GM20000 (cell line): ENCODE results near the gene TBX1.

Experiments
- DNase-seq: peaks from one replicate; pipeline ENCODE4 v3.0.0; 2012; ENCODE audit warnings: low spot score
- CTCF ChIP-seq: IDR thresholded peaks from 2 replicates; pipeline ENCODE4 v1.5.1; 2012; ENCODE audit warnings: mild to moderate bottlenecking, control low read depth; ENCODE audit errors: extremely low read depth, missing control alignments

The TBX1 gene

GRCh38 chr22:19735665-19736510 lies 24.7 kb upstream of the TBX1 start:
- no peak for DNase-seq
- TF ChIP-seq CTCF, result no peak

DNA sequence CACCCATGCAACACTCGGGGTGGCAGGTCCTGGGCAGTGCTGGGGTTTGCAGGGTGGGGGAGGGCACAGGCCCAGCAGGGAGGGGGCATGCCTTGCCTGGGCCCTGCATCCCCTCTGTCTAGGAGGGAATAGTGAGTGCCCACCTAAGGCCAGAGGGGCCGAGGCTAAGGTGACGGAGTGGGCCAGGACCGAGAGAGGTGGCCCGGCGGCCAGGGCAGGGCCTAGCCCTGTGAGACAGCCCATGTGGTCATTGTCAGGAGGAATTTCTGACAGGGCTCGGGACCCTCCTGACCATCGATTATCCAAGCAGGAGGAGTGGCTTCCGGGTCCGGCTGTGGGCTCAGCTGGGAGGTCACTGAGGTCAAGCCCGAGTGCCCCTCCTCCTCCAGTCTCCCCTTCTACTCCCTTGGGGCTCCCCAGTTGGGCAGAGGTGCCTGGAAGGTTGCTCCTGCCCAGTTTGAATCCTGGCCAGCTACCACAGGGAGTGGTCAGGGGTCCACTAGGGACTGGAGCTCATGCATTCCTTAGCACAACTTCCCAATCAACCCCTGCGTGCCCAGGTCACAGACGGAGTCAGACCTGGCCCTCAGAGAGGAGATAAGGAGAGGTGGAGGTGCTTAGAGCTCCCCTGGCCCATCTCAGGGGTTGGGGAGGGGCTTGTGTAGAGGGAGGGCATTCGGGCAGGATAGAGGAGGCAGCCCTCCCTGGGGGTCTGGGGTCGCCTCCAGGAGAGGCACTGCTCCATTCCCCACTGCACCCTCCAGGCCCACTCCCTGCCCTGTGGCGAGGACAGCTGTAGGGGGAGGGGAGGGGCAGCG lies 22.5 kb upstream of the TBX1 start:
- no peak for TF ChIP-seq CTCF
- no peak for DNase-seq

- TF ChIP-seq CTCF, result no peak
- DNase-seq, result no peak
Observed at GRCh38 chr22:19738664-19739447, 21.7 kb upstream of the TBX1 start.

DNA sequence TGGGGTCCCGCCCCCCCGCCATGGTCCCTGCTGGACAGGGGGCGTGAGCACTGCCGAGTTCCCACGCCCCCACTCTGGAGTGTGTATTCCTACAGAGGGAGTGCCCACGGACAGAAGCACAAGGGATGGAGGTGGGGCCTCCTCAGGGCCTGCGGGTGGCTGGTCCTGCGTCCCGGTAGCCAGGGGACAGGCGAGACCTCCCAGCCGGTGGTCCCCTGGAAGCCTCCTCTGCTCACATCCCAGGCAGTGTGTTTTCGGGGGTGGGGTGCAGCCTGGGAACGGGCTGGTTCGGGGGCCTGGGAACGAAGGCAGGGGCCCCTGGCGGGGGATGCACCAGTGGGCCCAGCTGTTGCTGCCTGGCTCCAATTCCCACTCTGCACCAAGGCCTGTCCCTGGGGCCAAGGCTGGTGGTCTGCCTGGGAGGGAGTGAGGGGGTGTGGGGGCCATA lies 21.1 kb upstream of the TBX1 start:
- TF ChIP-seq CTCF, result no peak
- no peak for DNase-seq

- TF ChIP-seq CTCF, result no peak
- DNase-seq, result no peak
Observed at GRCh38 chr22:19739911-19740449, 20.6 kb upstream of the TBX1 start.

DNA sequence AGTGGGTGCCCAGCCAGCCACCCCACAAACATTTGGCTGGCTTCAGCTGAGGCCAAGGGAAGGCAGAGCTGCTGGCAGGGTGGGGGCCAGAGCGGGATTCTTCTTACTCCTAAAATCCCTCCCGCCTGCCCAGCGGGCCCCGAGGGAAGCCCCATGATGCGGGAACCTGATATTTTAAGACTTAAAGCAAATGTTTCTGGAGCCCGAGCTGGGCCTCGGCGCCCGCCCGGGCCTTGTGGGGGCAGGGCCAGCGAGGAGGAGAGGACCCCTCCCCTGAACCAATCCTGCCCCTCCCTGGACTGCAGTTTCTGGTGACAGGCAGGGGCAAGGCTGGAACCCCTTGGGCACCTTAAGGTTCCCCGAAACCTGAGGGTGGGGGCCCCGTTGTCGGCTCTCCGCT lies 20.0 kb upstream of the TBX1 start:
- DNase-seq, result no peak
- no peak for TF ChIP-seq CTCF
